ENCODE measurements around the gene EHD1.

The EHD1 gene

GRCh38 chr11:64844330-64845128 is 33.9 kb downstream of the EHD1 start, which contains the start of gene CDC42BPG:
Gene CDC42BPG (minus strand): TSS chr11:64844653. CDS start chr11:64844569, 84 bp downstream.
- peak; percentile 66 for DNase-seq (ENCODE audit: low read depth, low spot score)

- DNase-seq (ENCODE audit: low read depth, low spot score), result no peak
Measured at GRCh38 chr11:64843686-64844329, 34.6 kb downstream of the EHD1 start.

GRCh38 chr11:64842851-64843685 is 35.4 kb downstream of the EHD1 start:
- DNase-seq (ENCODE audit: low read depth, low spot score), result peak; percentile 88

GRCh38 chr11:64842366-64842759 is 36.1 kb downstream of the EHD1 start:
- DNase-seq (ENCODE audit: low read depth, low spot score), result peak; percentile 90

GRCh38 chr11:64841592-64842365 is 36.6 kb downstream of the EHD1 start:
- no peak for DNase-seq (ENCODE audit: low read depth, low spot score)

- no peak for DNase-seq (ENCODE audit: low read depth, low spot score)
Measured at GRCh38 chr11:64839887-64840782, 38.3 kb downstream of the EHD1 start.

GRCh38 chr11:64839335-64839734 is 39.1 kb downstream of the EHD1 start:
- no peak for DNase-seq (ENCODE audit: low read depth, low spot score)

- DNase-seq (ENCODE audit: low read depth, low spot score), result no peak
Measured at GRCh38 chr11:64838600-64839334, 39.7 kb downstream of the EHD1 start.

GRCh38 chr11:64837887-64838351 is 40.5 kb downstream of the EHD1 start:
- DNase-seq (ENCODE audit: low read depth, low spot score), result no peak

- DNase-seq (ENCODE audit: low read depth, low spot score), result no peak
Measured at GRCh38 chr11:64836448-64837072, 41.9 kb downstream of the EHD1 start.

GRCh38 chr11:64835616-64836447 is 42.6 kb downstream of the EHD1 start:
- no peak for DNase-seq (ENCODE audit: low read depth, low spot score)

GRCh38 chr11:64834723-64835615 is 43.5 kb downstream of the EHD1 start:
- DNase-seq (ENCODE audit: low read depth, low spot score), result no peak

GRCh38 chr11:64834031-64834722 is 44.2 kb downstream of the EHD1 start:
- DNase-seq (ENCODE audit: low read depth, low spot score), result no peak

- DNase-seq (ENCODE audit: low read depth, low spot score), result no peak
Measured at GRCh38 chr11:64833509-64833908, 44.9 kb downstream of the EHD1 start.

GRCh38 chr11:64833198-64833502 is 45.3 kb downstream of the EHD1 start:
- DNase-seq (ENCODE audit: low read depth, low spot score), result no peak

- DNase-seq (ENCODE audit: low read depth, low spot score), result no peak
Measured at GRCh38 chr11:64832467-64833197, 45.8 kb downstream of the EHD1 start.

Measured in ELF-1 (cell line).